Liver (tissue), 9 donors: ENCODE results near the gene SH3PXD2A. TPM values are rescaled to one million over a fixed set of nuclear protein-coding genes. Genes with fewer than 3 reads are reported as not detected.

Experiments used
- DNase-seq: peaks from one replicate; pipeline ENCODE4 v3.0.0-alpha.2; 2017; ENCODE audit warnings: low spot score
- H3K27ac ChIP-seq, 2 donors: one replicate each; pipeline ENCODE4 v1.7.0; 2013; ENCODE audit warnings: inconsistent platforms in 2 of 2, low read length in 2 of 2, control low read depth in 1 of 2, low read depth in 1 of 2, mild to moderate bottlenecking in 1 of 2
- H3K27me3 ChIP-seq, 4 donors: one replicate each; pipeline versions ENCODE4 v1.6.1 to v1.7.0; 2013; ENCODE audit warnings: low read length in 3 of 4, inconsistent platforms in 1 of 4, mild to moderate bottlenecking in 1 of 4, moderate library complexity in 1 of 4; ENCODE audit not compliant: control insufficient read depth in 4 of 4, insufficient read depth in 4 of 4
- H3K36me3 ChIP-seq, 4 donors: one replicate each; pipeline versions ENCODE4 v1.6.1 to v1.7.0; 2013; ENCODE audit warnings: low read length in 3 of 4, mild to moderate bottlenecking in 3 of 4, low read depth in 1 of 4, moderate library complexity in 1 of 4; ENCODE audit not compliant: control insufficient read depth in 4 of 4, insufficient read depth in 3 of 4
- H3K4me1 ChIP-seq, 4 donors: one replicate each; pipeline versions ENCODE4 v1.6.1 to v1.7.0; 2013; ENCODE audit warnings: low read length in 3 of 4, mild to moderate bottlenecking in 3 of 4, moderate library complexity in 1 of 4; ENCODE audit not compliant: control insufficient read depth in 4 of 4, insufficient read depth in 4 of 4
- H3K4me3 ChIP-seq, 3 donors: one replicate each; pipeline versions ENCODE4 v1.6.1 to v1.7.0; 2013; ENCODE audit warnings: low read length in 3 of 3, control low read depth in 1 of 3, low read depth in 1 of 3, mild to moderate bottlenecking in 1 of 3
- H3K9ac ChIP-seq, 2 donors: one replicate each; pipeline ENCODE4 v1.7.0; 2013; ENCODE audit warnings: low read length in 2 of 2, mild to moderate bottlenecking in 2 of 2, moderate library complexity in 2 of 2, control low read depth in 1 of 2, low read depth in 1 of 2
- H3K9me3 ChIP-seq, 4 donors: one replicate each; pipeline versions ENCODE4 v1.6.1 to v1.7.0; 2013; ENCODE audit warnings: low read length in 3 of 4; ENCODE audit not compliant: control insufficient read depth in 4 of 4
- HNF4A ChIP-seq, 2 donors: conservative IDR thresholded peaks; 2 replicates each; pipeline ENCODE4 v1.6.1; 2016; ENCODE audit warnings: antibody characterized with exemption in 2 of 2, mild to moderate bottlenecking in 2 of 2
- HNF4G ChIP-seq: IDR thresholded peaks from 2 replicates; pipeline ENCODE4 v1.6.1; 2016; ENCODE audit warnings: antibody characterized with exemption
- JUND ChIP-seq, 2 donors: IDR thresholded peaks; 2 replicates each; pipeline ENCODE4 v1.6.1; 2016; ENCODE audit warnings: antibody characterized with exemption in 2 of 2
- NR2F2 ChIP-seq: IDR thresholded peaks from 2 replicates; pipeline ENCODE4 v1.6.1; 2016; ENCODE audit warnings: antibody characterized with exemption
- RAD21 ChIP-seq, 2 donors: IDR thresholded peaks; 2 replicates each; pipeline ENCODE4 v1.6.1; 2016; ENCODE audit warnings: antibody characterized with exemption in 2 of 2, mild to moderate bottlenecking in 2 of 2
- RXRA ChIP-seq, 2 donors: IDR thresholded peaks; 2 replicates each; pipeline ENCODE4 v1.6.1; 2017 to 2018; ENCODE audit warnings: antibody characterized with exemption in 2 of 2, mild to moderate bottlenecking in 1 of 2
- YY1 ChIP-seq: IDR thresholded peaks from 2 replicates; pipeline ENCODE4 v1.6.1; 2016; ENCODE audit warnings: antibody characterized with exemption, mild to moderate bottlenecking
- WGBS: extraction: QIAGEN DNeasy Blood & Tissue Kit; methylation state at CpG from one replicate; pipeline ENCODE4 v1.1.7; 2013; 5-methylcytosine and 5-hydroxymethylcytosine counted together
- polyA plus RNA-seq, 2 donors: library from polyadenylated mRNA; stranded (reverse) in 1 of 2; unstranded in 1 of 2; fragments of 200-250 nt in 1 of 2; fragments of >200 nt in 1 of 2; fragmentation: Nextera tagmentation in 1 of 2; extraction: Ambion mirVana in 1 of 2; gene quantifications; one replicate each; pipeline versions ENCODE4 v1.2.1 to v1.2.3, GENCODE V29; 2013 to 2015
- total RNA-seq, 2 donors: library from RNA; depleted of rRNA; stranded (reverse); fragments of >200 nt; gene quantifications; one replicate each; pipeline ENCODE4 v1.2.3, GENCODE V29; 2014
- TF ChIP-seq, protein P1 (sequence below): IDR thresholded peaks from 2 replicates; pipeline ENCODE4 v1.6.1; 2016; ENCODE audit warnings: antibody characterized with exemption
- TF ChIP-seq, protein P2 (sequence below): IDR thresholded peaks from 2 replicates; pipeline ENCODE4 v1.6.1; 2016; ENCODE audit warnings: antibody characterized with exemption
- TF ChIP-seq, protein P3 (sequence below): IDR thresholded peaks from 2 replicates; pipeline ENCODE4 v1.6.1; 2016; ENCODE audit warnings: antibody characterized with exemption
- donor health status: healthy.
- donor health status: healthy.
- donor health status: healthy.
- donor health status: healthy.
- donor health status: healthy.

The SH3PXD2A gene
- total and polyA plus RNA-seq, 4 donors, result 0.82 to 5.5 (median 3.9) TPM

DNA sequence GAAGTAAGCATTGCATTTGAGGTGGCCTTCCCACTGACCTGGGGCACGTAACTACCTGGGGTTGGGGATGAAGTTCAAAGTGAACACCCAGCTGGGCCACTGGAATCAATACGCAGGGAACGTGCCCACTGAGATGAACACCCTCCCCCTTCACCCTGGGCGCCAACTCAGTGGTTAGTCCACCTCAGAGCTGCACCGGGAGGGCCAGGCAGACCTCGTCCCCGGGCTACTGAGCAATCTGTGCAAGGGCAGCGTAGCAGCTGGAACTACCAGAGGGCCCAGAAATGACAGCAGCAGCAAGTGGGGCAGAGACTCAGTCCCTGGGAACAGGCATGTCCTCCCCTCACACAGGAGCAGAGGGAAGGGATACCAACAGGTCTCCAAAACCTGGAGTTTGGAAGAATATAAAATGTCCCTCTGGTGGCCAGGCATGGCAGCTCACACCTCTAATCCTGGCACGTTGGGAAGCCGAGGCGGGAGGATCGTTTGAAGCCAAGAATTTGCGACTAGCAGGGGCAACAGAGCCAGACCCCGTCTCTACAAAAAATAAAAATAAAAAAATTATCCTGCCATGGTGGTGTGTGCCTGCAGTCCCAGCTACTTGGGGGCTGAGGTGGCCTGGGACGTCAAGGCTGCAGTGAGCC is 143.9 kb downstream of the SH3PXD2A start:
- Histone ChIP-seq H3K36me3 (no peaks in the 10 kb centered on the region), H3K27me3 (no peaks in the 10 kb centered on the region), H3K27ac (no peak overlapping the region), H3K9me3 (no peaks in the 10 kb centered on the region), H3K4me1 (no peaks in the 10 kb centered on the region), H3K9ac (no peak overlapping the region), H3K4me3 (no peak overlapping the region)
- 73% methylated on average over 15 of the region's 15 CpGs for WGBS
- TF ChIP-seq RXRA (IDR thresholded peaks at IDR 0.05), result no peak
- TF ChIP-seq HNF4A (conservative IDR thresholded peaks at IDR 0.05), result no peak
- TF ChIP-seq, protein P1, sequence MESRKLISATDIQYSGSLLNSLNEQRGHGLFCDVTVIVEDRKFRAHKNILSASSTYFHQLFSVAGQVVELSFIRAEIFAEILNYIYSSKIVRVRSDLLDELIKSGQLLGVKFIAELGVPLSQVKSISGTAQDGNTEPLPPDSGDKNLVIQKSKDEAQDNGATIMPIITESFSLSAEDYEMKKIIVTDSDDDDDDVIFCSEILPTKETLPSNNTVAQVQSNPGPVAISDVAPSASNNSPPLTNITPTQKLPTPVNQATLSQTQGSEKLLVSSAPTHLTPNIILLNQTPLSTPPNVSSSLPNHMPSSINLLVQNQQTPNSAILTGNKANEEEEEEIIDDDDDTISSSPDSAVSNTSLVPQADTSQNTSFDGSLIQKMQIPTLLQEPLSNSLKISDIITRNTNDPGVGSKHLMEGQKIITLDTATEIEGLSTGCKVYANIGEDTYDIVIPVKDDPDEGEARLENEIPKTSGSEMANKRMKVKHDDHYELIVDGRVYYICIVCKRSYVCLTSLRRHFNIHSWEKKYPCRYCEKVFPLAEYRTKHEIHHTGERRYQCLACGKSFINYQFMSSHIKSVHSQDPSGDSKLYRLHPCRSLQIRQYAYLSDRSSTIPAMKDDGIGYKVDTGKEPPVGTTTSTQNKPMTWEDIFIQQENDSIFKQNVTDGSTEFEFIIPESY, result no peak
- no peak for TF ChIP-seq JUND (IDR thresholded peaks at IDR 0.05)
- no peak for TF ChIP-seq RAD21 (IDR thresholded peaks at IDR 0.05)
- TF ChIP-seq HNF4G, result no peak
- TF ChIP-seq, protein P2, sequence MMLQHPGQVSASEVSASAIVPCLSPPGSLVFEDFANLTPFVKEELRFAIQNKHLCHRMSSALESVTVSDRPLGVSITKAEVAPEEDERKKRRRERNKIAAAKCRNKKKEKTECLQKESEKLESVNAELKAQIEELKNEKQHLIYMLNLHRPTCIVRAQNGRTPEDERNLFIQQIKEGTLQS, result no peak
- TF ChIP-seq YY1, result no peak
- TF ChIP-seq, protein P3, sequence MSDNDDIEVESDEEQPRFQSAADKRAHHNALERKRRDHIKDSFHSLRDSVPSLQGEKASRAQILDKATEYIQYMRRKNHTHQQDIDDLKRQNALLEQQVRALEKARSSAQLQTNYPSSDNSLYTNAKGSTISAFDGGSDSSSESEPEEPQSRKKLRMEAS, result no peak
- no peak for DNase-seq

DNA sequence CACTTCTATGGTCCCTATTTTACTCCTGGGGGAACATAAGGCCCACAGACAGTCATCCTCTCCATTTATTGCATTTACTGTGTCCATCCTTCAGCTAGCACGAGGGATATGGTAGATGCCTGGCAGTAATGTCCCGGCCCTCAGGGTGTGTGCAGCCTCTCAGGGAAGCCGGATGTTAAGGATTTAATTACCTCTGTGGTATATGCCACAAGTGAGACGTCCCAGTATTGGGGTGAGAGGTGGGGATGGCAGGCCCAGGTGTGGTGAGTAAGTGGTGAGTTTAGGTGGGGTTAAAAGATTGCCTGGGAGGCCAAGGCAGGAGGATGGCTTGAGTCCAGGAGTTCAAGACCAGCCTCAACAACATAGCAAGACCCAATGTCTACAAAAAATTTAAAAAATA is 144.9 kb downstream of the SH3PXD2A start:
- no peak for DNase-seq
- Histone ChIP-seq H3K9me3 (no peaks in the 10 kb centered on the region), H3K4me3 (no peak overlapping the region), H3K27ac (no peak overlapping the region), H3K27me3 (no peaks in the 10 kb centered on the region), H3K4me1 (no peaks in the 10 kb centered on the region), H3K36me3 (no peaks in the 10 kb centered on the region), H3K9ac (no peak overlapping the region)
- no peak for TF ChIP-seq NR2F2
- 82% methylated on average over 4 of the region's 4 CpGs for WGBS

DNA sequence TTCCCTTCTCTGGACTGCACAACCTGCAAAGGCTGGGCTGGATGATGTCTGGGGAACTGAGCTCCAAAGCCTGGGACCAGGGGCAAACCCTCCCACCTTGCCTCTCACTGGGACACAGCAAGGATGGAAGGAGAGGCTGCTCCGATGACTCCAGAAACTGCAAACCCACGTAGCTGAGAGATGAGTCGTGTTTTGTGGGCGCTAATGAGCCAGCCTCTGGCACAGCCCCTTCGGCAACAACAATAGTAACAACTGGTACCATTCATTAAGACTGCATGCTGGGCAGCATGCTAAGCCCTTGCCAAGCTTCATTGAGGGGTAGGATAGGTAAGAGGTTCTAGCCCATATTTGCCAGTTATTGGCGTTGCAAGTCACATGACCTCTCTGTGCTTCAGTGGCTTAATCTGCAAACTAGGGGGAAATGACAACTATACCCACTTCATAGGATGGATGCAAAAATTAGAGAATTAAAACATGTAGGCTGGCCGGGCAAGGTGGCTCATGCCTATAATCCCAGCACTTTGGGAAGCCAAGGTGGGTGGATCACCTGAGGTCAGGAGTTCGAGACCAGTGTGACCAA is 145.9 kb downstream of the SH3PXD2A start:
- H3K36me3 ChIP-seq, result no peaks in the 10 kb centered on the region
- no peak overlapping the region for H3K9ac ChIP-seq
- H3K4me3 ChIP-seq, result no peak overlapping the region
- no peaks in the 10 kb centered on the region for H3K9me3 ChIP-seq
- H3K27me3 ChIP-seq, result no peaks in the 10 kb centered on the region
- no peaks in the 10 kb centered on the region for H3K4me1 ChIP-seq
- WGBS, result 92% methylated on average over 8 of the region's 8 CpGs
- DNase-seq, result no peak
- H3K27ac ChIP-seq, result no peak overlapping the region
- TF ChIP-seq, protein P3, result no peak
